Panc1 (cell line): ENCODE measurements around the gene MAB21L3. TPM values are rescaled to one million over a fixed set of nuclear protein-coding genes. Genes with fewer than 3 reads are reported as not detected.

ENCODE experiments used
- ATAC-seq: fragments of 200-7000 bp; cut with Tn5 transposase; 2 replicates; pipeline ENCODE4 v1.9.1; 2020; ENCODE audit warnings: mild to moderate bottlenecking, moderate library complexity
- BruUV-seq: library from RNA; stranded (reverse); fragments of 400-500 nt; replicated peaks from 2 replicates; lab custom pipeline; 2021; lab: Mats Ljungman, UMichigan
- CTCF ChIA-PET: fragments of 300-600 bp; sonication (Branson Sonifier 250); formaldehyde crosslinking; loops from one replicate; lab custom pipeline; 2022; ENCODE audit warnings: antibody characterized with exemption; lab: Charles Lee
- POLR2A ChIA-PET: fragments of 300-600 bp; sonication (Branson Sonifier 250); formaldehyde crosslinking; loops from one replicate; lab custom pipeline; 2022; ENCODE audit warnings: antibody characterized with exemption; lab: Charles Lee
- DNase-seq: peaks from one replicate; pipeline ENCODE4 v3.0.0-alpha.2; 2010; ENCODE audit warnings: low read depth, low spot score
- H3K27ac ChIP-seq: 2 replicates; pipeline ENCODE4 v1.5.1; 2011; ENCODE audit warnings: mild to moderate bottlenecking, low read length, inconsistent platforms
- H3K27me3 ChIP-seq: fragments of 200-500 bp; sonication (Bioruptor generic); 2 replicates; pipeline ENCODE4 v1.6.0; 2014; ENCODE audit warnings: low read length, inconsistent platforms; ENCODE audit not compliant: control insufficient read depth, insufficient read depth
- H3K36me3 ChIP-seq: fragments of 200-500 bp; sonication (Bioruptor generic); 2 replicates; pipeline ENCODE4 v1.5.1; 2014; ENCODE audit warnings: inconsistent platforms, mild to moderate bottlenecking, low read length, moderate library complexity; ENCODE audit not compliant: control insufficient read depth, insufficient read depth
- H3K4me1 ChIP-seq: 2 replicates; pipeline ENCODE4 v1.5.1; 2011; ENCODE audit warnings: inconsistent platforms, mild to moderate bottlenecking, low read length, moderate library complexity; ENCODE audit not compliant: control insufficient read depth, insufficient read depth
- H3K4me3 ChIP-seq, 2 experiments: 2 replicates each; pipeline ENCODE4 v1.5.1; 2011 to 2012; ENCODE audit warnings: low read depth in 2 of 2, low read length in 2 of 2, mild to moderate bottlenecking in 2 of 2, inconsistent platforms in 1 of 2, moderate library complexity in 1 of 2
- H3K9me3 ChIP-seq: fragments of 200-500 bp; sonication (Bioruptor generic); 2 replicates; pipeline ENCODE4 v1.5.1; 2014; ENCODE audit warnings: low read depth, mild to moderate bottlenecking, inconsistent platforms, low read length, moderate library complexity; ENCODE audit not compliant: control insufficient read depth, insufficient read depth
- CTCF ChIP-seq: fragments of 450-650 bp; IDR thresholded peaks from 2 replicates; pipeline ENCODE4 v1.5.1; 2017; ENCODE audit warnings: mild to moderate bottlenecking
- POLR2AphosphoS5 ChIP-seq: IDR thresholded peaks from 2 replicates; pipeline ENCODE4 v1.6.1; 2012; ENCODE audit warnings: mild to moderate bottlenecking, low read depth, low read length, moderate library complexity
- REST ChIP-seq, 2 experiments: IDR thresholded peaks; 2 replicates each; pipeline ENCODE4 v1.6.1; 2011 to 2012; ENCODE audit warnings: low read depth in 2 of 2, control low read depth in 1 of 2, low read length in 1 of 2, mild to moderate bottlenecking in 1 of 2, moderate library complexity in 1 of 2; ENCODE audit not compliant: insufficient read depth in 1 of 2
- SIN3A ChIP-seq: IDR thresholded peaks from 2 replicates; pipeline ENCODE4 v1.6.1; 2012; ENCODE audit warnings: low read depth, mild to moderate bottlenecking, low read length, moderate library complexity, borderline replicate concordance; ENCODE audit not compliant: insufficient read depth
- TCF7L2 ChIP-seq: IDR thresholded peaks from 2 replicates; pipeline ENCODE4 v1.6.1; 2011; ENCODE audit warnings: mild to moderate bottlenecking, low read depth, low read length, inconsistent platforms
- in situ Hi-C: cut with HindIII; loops from 2 replicates; pipeline ENCODE4 v1.10.0; 2016; ENCODE audit warnings: low sequenced_read_pairs, low pct_unique_long_range_greater_than_20kb
- intact Hi-C: fragments of 100-400 bp; cut with micrococcal nuclease; formaldehyde crosslinking; loops from one replicate; pipeline ENCODE4 v1.10.0; 2022; ENCODE audit not compliant: unreplicated experiment
- total RNA-seq: library from RNA; stranded (reverse); gene quantifications from one replicate; pipeline ENCODE4 v1.2.1, GENCODE V29; 2021; ENCODE audit not compliant: unreplicated experiment

The MAB21L3 gene
- total RNA-seq, 1 experiment from 2014 or later = not detected

GRCh38 chr1:116153692-116154031, 42.5 kb downstream of the MAB21L3 start:
- no peaks in the 10 kb centered on the region for H3K4me1 ChIP-seq
- CTCF ChIA-PET = interaction anchor here (1.1 kb wide), 1 partner anchor 332 kb away, joined by 3 read pairs; no protein-coding TSS in a partner anchor
- no TSS peak for BruUV-seq
- H3K27me3 ChIP-seq = no peaks in the 10 kb centered on the region
- H3K36me3 ChIP-seq = no peaks in the 10 kb centered on the region
- TF ChIP-seq POLR2AphosphoS5 (no peak), SIN3A (no peak), CTCF (no peak), TCF7L2 (no peak), REST (IDR thresholded peaks at IDR 0.05; ENCODE audit: insufficient read depth in 1 of 2, low read depth in 2 of 2, low read length in 1 of 2) (no peak)
- POLR2A ChIA-PET = no interaction called here
- no peak overlapping the region for H3K4me3 ChIP-seq
- no peak overlapping the region for H3K27ac ChIP-seq
- DNase-seq (no peak), ATAC-seq (no peak)
- intact Hi-C loops (no loop called here), in situ Hi-C loops (no loop called here)
- no peaks in the 10 kb centered on the region for H3K9me3 ChIP-seq

GRCh38 chr1:116154536-116154935, 43.3 kb downstream of the MAB21L3 start:
- DNase-seq (no peak), ATAC-seq (no peak)
- H3K9me3 ChIP-seq = no peaks in the 10 kb centered on the region
- H3K4me1 ChIP-seq = no peaks in the 10 kb centered on the region
- in situ Hi-C loops = no loop called here
- no peaks in the 10 kb centered on the region for H3K36me3 ChIP-seq
- H3K27ac ChIP-seq = no peak overlapping the region
- intact Hi-C loops = no loop called here
- TF ChIP-seq TCF7L2 (no peak), POLR2AphosphoS5 (no peak), SIN3A (no peak), CTCF (no peak), REST (IDR thresholded peaks at IDR 0.05; ENCODE audit: insufficient read depth in 1 of 2, low read depth in 2 of 2, low read length in 1 of 2) (no peak)
- no peaks in the 10 kb centered on the region for H3K27me3 ChIP-seq
- no TSS peak for BruUV-seq
- ChIA-PET CTCF (no interaction called here), POLR2A (no interaction called here)
- H3K4me3 ChIP-seq = no peak overlapping the region
